Hematopoietic multipotent progenitor cell (in vitro differentiated cells): ENCODE measurements around the gene FAM9C. TPM values are rescaled to one million over a fixed set of nuclear protein-coding genes. Genes with fewer than 3 reads are reported as not detected.

Experiments
- DNase-seq, 3 donors: peaks; one replicate each; pipeline ENCODE4 v3.0.0-alpha.2; 2011 to 2015; ENCODE audit warnings: low read depth in 2 of 3, low spot score in 2 of 3
- total RNA-seq: library from RNA; depleted of rRNA; stranded (reverse); fragments of >200 nt; gene quantifications from one replicate; pipeline ENCODE4 v1.2.3, GENCODE V29; 2012

The FAM9C gene
- total RNA-seq, 1 donor: not detected

GRCh38 chrX:13009844-13010243 is 34.6 kb downstream of the FAM9C start:
- DNase-seq: no peak

GRCh38 chrX:13009273-13009672 is 35.1 kb downstream of the FAM9C start:
- no peak for DNase-seq

GRCh38 chrX:13008851-13009250 is 35.6 kb downstream of the FAM9C start:
- DNase-seq: no peak

- DNase-seq: no peak
These were observed 36.3 kb downstream of the FAM9C start for GRCh38 chrX:13008189-13008533.

GRCh38 chrX:13007519-13008188 is 36.8 kb downstream of the FAM9C start:
- DNase-seq: no peak

- DNase-seq: no peak
These were observed 38.6 kb downstream of the FAM9C start for GRCh38 chrX:13005661-13006473.

GRCh38 chrX:13001961-13002671 is 42.3 kb downstream of the FAM9C start:
- no peak for DNase-seq

GRCh38 chrX:13001097-13001496 is 43.3 kb downstream of the FAM9C start:
- no peak for DNase-seq

- no peak for DNase-seq
These were observed 44.1 kb downstream of the FAM9C start for GRCh38 chrX:13000301-13000811.

- DNase-seq: no peak
These were observed 45.0 kb downstream of the FAM9C start for GRCh38 chrX:12999422-12999821.

GRCh38 chrX:12997906-12998687 is 46.3 kb downstream of the FAM9C start:
- DNase-seq: no peak

- no peak for DNase-seq
These were observed 47.4 kb downstream of the FAM9C start for GRCh38 chrX:12996934-12997435.

GRCh38 chrX:12994321-12994720 is 50.1 kb downstream of the FAM9C start:
- DNase-seq: no peak

- DNase-seq: no peak
These were observed 50.6 kb downstream of the FAM9C start for GRCh38 chrX:12993826-12994225.

- DNase-seq: no peak
These were observed 51.8 kb downstream of the FAM9C start for GRCh38 chrX:12992544-12993118.

GRCh38 chrX:12991575-12991974 is 52.8 kb downstream of the FAM9C start:
- DNase-seq: no peak

- no peak for DNase-seq
These were observed 55.0 kb downstream of the FAM9C start for GRCh38 chrX:12989461-12989860.

GRCh38 chrX:12988797-12989196 is 55.6 kb downstream of the FAM9C start:
- DNase-seq: no peak

- DNase-seq: no peak
These were observed 56.4 kb downstream of the FAM9C start for GRCh38 chrX:12987900-12988594.

GRCh38 chrX:12987340-12987739 is 57.1 kb downstream of the FAM9C start:
- no peak for DNase-seq
